ENCODE data around the gene TRIM62. TPM values are rescaled to one million over a fixed set of nuclear protein-coding genes. Genes with fewer than 3 reads are reported as not detected.

TRIM62 gene
- total RNA-seq, 2 donors from 2014 or later, result 5.3 to 5.4 TPM

DNA sequence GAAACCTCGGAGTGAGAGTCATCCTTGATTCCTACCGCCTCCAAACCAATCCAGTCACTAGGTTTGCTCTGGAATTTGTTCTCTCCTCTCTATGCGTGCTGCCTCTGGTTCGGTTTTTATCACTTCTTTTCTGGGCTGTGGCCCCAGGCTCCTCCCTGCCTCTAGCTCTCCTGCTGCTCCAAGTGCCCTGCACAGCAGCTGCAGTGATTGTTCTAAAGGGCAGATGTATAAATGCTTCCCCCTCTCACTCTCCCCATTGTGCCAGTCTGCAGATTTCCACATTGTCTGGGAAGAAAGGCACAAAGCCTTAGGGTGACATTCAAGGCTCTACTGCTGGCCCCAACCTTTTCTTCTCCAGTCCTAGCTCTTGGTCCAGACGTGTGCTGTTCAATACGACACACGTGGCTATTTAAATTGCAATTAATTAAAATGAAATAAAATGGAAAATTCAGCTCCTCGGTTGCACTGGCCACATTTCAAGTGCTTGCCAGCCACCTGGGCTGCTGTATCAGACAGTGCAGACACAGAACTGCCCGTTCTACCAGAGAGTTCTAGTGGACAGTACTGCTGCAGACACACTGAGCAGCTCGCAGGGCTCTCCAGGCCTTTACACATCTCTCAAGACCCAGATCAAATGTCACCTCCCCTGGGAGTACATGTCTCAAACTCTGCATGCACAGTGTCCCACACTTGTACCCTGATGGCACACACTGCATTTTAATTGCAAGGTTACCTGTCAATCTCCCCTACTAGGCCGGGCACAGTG is 12.4 kb downstream of the TRIM62 start:
- peak overlapping the region in 1 of 2 donors; percentile 57 for H3K27ac Mint-ChIP-seq
- no peaks in the 10 kb centered on the region for H3K9me3 Mint-ChIP-seq
- DNase-seq (ENCODE audit: low spot score in 2 of 2), result no peak
- ATAC-seq, result no peak
- no peaks in the 10 kb centered on the region for H3K36me3 Mint-ChIP-seq

DNA sequence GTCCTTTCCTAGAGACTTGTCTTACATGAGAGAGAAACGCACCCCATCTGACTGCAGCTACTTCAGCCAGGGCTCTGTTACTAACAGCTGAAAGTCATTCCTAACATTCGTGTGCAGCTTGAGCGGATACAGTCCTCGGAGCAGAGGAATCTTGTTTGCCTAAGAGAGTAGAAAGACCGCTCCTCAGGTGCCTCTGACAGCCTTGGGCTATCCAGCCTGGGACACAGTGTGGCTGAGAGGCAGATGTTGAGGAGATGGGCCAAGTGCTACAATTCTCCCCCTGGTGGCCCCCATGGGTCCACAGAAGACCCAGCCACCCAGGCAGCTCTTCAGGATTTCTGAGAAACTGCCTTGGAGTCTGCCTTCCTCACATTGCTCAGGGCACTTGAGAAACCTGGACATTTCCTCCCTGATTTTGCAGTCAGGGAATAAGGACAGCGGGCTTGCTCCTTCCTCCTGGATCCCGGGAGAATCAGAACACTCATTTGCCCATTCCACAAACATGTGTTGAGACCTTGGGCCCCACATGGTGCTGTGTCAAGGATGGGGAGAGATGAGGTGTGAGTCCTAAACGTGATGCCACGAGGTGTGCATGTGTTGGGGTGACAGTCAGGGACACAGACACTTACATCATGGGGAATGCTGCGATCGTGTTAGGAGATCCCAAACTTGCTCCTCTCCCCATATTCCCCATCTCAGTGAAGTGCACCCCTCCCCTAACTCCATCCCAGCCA is 13.1 kb downstream of the TRIM62 start:
- peak overlapping the region in 1 of 2 donors; percentile 19 for H3K27ac Mint-ChIP-seq
- ATAC-seq, result no peak
- H3K9me3 Mint-ChIP-seq, result no peaks in the 10 kb centered on the region
- H3K36me3 Mint-ChIP-seq, result no peaks in the 10 kb centered on the region
- DNase-seq (ENCODE audit: low spot score in 2 of 2), result no peak

DNA sequence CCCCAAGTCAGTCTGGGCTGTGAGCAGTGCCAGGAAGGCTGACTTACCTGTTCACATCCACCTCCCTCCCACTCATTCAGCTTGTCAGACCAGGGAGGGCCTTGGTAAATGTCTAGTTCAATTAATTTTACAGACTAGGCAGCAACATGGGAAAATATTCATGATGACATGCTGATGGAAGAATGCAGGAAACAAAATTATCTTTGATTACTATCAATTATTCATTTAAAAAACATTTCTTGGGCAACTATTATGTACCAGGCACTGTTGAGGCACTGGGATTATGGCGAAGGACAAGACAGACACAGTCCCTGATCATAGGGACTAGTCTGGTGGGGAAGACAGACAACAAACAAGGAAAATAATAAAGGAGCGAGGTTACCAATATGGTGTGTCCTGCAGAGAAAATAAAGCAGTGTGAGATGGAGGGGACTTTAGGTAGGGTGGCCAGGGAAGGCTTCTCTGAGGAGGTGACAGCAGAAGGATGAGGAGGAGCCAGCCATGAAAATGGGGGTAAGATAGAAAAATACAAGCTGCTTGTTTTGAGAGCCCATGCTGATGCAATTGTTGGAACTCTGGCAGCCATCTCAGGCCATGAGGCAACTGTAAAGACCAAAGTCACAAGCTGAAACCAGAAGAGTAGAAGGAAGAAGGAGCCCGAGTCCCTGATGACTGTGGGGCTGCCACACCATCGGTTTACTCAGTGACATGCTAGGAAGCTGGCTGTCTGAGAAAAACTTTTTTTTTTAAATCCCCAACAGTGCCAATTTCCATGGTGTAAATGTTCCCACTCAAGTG is 14.0 kb downstream of the TRIM62 start:
- no peaks in the 10 kb centered on the region for H3K36me3 Mint-ChIP-seq
- H3K27ac Mint-ChIP-seq, result peak overlapping the region in 1 of 2 donors; percentile 12
- H3K9me3 Mint-ChIP-seq, result no peaks in the 10 kb centered on the region
- no peak for DNase-seq (ENCODE audit: low spot score in 2 of 2)
- no peak for ATAC-seq

DNA sequence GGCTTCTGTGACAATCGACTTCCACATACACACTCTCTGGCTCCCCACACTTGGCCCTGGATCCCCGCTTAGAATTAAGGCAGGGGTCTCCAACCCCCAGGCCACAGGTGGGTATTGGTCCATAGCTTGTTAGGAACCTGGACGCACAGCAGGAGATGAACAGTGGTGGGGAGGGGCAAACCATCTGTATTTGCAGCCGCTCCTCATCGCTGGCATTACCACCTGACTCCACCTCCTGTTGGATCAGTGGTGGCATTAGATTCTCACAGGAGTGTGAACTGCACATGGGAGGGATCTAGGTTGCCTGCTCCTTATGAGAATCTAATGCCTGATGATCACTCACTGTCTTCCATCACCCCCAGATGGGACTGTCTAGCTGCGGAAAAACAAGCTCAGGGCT is 16.0 kb downstream of the TRIM62 start:
- peak overlapping the region in 1 of 2 donors; percentile 48 for H3K27ac Mint-ChIP-seq
- no peaks in the 10 kb centered on the region for H3K36me3 Mint-ChIP-seq
- no peak for ATAC-seq
- DNase-seq (ENCODE audit: low spot score in 2 of 2), result no peak
- H3K9me3 Mint-ChIP-seq, result no peaks in the 10 kb centered on the region

DNA sequence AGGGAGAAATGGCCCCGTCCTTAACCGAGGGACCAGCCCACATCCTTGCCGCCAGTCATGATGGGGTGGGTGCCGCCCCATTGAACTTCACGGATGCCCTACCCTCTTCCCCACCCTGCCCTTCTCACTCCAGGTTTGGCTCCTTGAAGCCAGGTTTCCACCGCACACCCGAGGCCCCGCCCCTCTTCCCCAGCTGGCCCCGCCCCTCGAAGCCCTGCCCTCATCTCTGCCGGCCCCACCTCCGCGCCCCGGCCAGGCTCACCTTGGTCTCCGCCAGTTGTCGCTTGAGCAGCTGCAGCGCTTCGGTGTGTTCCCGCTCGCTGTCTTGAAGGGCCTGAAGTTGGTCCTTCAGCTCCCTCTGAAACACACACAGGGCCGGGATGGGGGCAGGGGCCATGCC is 16.6 kb downstream of the TRIM62 start:
- ATAC-seq (no peak), DNase-seq (ENCODE audit: low spot score in 2 of 2) (no peak)
- H3K9me3 Mint-ChIP-seq, result no peaks in the 10 kb centered on the region
- peak overlapping the region in 1 of 2 donors; percentile 10 for H3K27ac Mint-ChIP-seq
- H3K36me3 Mint-ChIP-seq, result no peaks in the 10 kb centered on the region

DNA sequence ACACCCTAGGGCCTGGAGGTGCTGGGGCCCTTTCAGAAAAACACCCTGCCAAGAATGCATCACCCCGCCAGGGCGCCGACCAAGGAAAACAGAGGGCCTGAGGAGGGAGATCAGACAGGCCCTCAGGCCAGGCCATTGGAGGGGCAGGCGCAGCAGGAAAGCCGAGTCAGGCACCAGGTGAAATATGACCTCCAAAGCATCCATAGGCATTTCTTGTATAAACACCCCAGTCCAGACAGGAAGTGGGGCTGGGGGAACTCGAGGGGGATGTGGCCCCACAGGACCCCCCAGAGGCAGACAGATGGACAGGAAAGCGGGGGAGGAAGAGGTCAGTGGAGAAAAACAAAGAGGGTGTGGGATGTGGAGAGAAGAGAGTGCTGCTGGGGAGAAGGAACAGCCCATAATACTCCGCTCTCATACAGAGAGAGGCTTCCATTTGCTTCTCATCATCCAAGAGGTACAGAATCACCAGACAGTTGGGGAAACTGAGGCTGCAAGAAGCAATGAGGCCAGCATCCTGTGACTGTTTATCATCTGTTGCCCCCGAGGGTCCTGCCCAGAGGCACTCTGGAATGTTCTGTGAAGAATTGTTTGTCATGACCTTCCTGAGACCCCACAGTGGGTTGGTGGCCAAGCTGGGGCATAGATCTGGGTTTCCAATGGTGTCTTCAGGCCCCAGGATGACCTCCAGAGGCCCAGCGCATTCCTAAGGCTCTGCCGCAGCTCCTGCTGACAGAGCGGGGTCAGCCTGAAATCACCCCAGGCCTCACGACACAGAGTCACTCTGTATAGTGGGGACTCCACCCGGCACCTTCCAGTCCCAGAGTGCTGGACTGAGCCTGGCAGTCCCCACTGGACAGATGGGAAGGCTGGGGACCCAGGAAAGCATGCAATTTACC is 18.0 kb downstream of the TRIM62 start:
- no peaks in the 10 kb centered on the region for H3K9me3 Mint-ChIP-seq
- H3K36me3 Mint-ChIP-seq, result no peaks in the 10 kb centered on the region
- ATAC-seq, result no peak
- peak overlapping the region in 1 of 2 donors; percentile 1 for H3K27ac Mint-ChIP-seq
- no peak for DNase-seq (ENCODE audit: low spot score in 2 of 2)

DNA sequence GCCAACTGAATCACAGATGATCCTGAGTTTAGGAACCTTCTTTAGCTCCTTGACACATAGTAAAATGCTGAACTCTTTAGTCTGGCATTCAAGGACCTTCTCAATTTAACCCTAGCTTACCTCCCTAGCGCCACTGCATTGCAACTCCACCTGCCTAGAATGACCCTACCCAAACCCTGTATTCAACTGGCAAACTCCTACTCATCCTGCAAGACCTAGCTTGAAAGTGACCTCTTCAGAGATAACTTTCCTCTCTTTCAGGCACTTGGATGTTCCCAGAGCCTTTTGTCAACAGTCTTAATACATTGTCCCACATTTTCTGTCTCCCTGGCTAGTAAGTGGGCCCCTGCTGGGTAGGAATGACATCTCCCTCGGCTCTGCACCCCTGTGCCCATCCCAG is 19.7 kb downstream of the TRIM62 start:
- no peaks in the 10 kb centered on the region for H3K36me3 Mint-ChIP-seq

DNA sequence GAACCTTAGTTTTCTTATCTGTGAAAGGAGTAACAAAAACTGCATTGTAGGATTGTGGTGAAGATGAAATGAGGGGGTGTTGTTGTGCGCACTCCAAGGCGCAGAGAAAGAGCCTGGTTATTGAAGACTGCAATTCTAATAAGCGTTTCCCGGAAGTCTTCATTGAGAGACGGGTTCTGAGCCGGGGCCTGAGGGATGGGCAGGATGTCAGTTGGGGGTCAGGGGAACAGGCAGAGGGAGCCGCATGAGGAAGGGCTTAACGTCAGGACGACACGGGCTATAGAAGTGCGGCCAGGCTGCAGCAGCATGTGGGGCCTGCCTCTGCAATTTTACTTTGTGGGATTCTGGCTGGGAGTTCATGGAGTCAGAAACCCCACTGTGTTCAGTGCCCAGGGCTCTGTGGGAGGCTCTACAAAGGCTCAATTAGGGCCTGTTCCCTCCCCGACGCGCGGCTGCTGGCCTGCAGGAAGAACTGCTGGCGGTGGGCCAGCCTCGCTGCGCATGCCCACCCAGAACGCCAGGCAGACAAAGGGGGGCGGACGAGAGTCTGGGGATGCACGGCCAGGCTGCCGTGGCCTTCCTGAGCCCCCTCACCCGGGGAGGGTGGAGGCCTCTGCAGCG is 20.7 kb downstream of the TRIM62 start:
- Mint-ChIP-seq H3K9me3 (no peaks in the 10 kb centered on the region), H3K36me3 (no peaks in the 10 kb centered on the region), H3K27ac (no peak overlapping the region)
- no peak for ATAC-seq
- DNase-seq (ENCODE audit: low spot score in 2 of 2), result no peak

More for the DNA sequence above, 19.7 kb downstream of the TRIM62 start:
- Mint-ChIP-seq H3K27ac (peak overlapping the region in 1 of 2 donors; percentile 39), H3K9me3 (no peaks in the 10 kb centered on the region)
- no peak for DNase-seq (ENCODE audit: low spot score in 2 of 2)
- no peak for ATAC-seq

DNA sequence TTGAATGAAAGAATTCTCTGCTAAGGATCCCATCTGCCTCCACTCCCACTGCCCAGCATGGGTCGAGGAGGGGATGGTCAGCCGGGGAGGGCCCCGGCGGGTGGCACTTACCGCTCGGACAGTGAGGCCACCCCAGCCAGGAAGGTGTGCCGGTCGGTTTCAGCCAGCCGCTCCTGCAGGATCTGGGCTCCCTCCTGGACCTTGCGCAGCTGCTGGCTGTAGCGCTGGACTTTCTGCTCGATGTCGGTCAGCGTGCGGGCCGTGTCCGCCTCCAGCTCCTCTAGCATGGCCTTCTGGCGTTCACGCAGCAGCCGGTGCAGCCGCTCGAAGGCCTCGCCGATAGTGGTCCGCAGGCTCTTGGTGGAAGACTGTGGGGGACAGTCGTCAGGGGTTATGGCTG is 22.3 kb downstream of the TRIM62 start:
- DNase-seq (ENCODE audit: low spot score in 2 of 2), result no peak
- H3K9me3 Mint-ChIP-seq, result no peaks in the 10 kb centered on the region
- no peak overlapping the region for H3K27ac Mint-ChIP-seq
- ATAC-seq, result no peak
- H3K36me3 Mint-ChIP-seq, result no peaks in the 10 kb centered on the region

DNA sequence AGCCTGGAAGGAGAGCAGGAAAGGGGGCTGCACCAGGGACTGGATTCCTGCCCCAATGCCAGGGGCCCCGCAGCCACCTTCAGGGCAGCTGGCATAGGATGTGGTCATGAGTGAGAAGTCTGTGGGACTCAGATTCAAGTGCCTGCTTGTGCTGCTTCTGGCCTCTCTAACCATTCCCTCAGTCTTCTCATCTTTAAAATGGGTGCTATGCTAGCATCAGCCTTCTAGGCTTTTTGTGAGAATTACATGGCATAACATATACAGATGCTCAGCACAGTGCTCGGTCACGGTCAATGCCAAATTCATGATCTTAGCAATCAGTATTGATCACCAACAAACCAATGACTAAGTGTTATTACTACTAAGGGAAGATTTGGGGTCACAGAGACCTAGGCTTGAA is 23.5 kb downstream of the TRIM62 start:
- no peak for DNase-seq (ENCODE audit: low spot score in 2 of 2)
- no peaks in the 10 kb centered on the region for H3K9me3 Mint-ChIP-seq
- no peak for ATAC-seq
- no peak overlapping the region for H3K27ac Mint-ChIP-seq
- no peaks in the 10 kb centered on the region for H3K36me3 Mint-ChIP-seq

DNA sequence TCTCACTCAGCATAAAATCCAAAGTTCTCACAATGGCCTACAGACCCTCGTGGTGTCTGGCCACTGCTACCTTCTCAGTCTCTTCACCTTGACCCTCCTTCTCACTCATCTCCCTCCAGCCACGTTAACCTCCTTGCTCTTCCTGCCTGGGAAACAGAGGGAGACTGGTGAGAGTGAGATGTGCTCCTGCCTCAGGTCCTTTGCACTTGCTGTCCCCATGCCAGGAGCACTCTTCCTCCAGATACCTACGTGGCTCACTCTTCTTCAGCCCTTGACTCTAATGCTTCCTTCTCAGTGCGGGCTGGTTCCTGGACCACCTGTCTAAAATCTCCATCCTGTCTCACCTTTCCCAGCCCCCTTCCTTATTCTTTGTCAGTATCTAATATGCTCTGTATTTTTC is 24.7 kb downstream of the TRIM62 start:
- DNase-seq (ENCODE audit: low spot score in 2 of 2) (no peak), ATAC-seq (no peak)
- Mint-ChIP-seq H3K36me3 (no peaks in the 10 kb centered on the region), H3K27ac (no peak overlapping the region), H3K9me3 (no peaks in the 10 kb centered on the region)

DNA sequence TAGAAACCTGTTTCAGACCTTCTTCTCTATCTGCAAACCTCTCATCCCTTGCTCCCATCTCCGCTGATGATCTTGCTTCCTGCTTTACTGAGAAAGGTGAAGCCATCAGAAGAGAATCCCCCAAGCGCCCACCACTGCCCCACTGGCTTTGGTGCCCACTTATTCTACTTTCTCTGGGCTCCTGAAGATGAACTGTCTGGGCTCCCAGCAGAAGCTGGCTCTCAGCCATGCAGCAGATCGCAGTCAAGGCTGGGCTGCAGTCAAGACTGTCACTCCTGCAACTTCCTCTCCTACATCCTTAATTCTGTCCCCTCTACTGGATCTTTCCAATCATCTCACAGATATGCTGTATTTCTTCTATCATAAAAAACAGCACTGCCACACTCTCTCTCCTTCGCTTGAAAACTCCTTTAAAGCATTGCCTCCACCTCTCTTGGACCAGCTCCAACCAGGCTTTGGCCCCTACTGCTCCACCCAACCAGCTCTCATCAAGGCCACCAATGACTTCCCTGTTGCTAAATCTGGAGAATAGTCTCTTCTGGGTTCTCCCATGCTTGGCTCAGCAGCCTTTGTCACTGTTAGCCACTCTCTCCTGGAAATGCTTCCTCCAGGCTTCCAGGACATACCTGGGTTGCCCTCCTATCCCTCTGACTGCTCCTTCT is 25.8 kb downstream of the TRIM62 start:
- Mint-ChIP-seq H3K27ac (peak overlapping the region; percentile 31 to 80), H3K36me3 (no peaks in the 10 kb centered on the region), H3K9me3 (no peaks in the 10 kb centered on the region)
- ATAC-seq (no peak), DNase-seq (ENCODE audit: low spot score in 2 of 2) (no peak)

DNA sequence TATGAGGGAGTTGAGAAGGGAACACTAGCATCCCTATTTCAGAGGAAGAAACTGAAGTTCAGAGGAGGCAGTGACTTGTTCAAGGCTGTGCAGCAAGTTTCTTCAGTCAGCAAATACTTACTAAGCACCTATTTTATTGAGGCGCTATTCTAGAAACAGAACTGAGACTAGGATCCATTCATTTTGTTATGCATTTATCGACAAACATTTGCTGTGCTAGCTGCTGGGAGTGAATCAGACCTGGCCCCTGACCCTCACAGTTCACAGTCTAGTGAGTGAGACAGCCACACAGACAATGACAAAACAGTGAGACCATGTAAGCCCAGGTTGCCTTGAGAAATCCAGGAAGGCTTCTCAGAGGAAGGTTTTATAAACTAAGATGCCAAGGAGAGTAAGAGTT is 28.2 kb downstream of the TRIM62 start:
- ATAC-seq, result no peak

DNA sequence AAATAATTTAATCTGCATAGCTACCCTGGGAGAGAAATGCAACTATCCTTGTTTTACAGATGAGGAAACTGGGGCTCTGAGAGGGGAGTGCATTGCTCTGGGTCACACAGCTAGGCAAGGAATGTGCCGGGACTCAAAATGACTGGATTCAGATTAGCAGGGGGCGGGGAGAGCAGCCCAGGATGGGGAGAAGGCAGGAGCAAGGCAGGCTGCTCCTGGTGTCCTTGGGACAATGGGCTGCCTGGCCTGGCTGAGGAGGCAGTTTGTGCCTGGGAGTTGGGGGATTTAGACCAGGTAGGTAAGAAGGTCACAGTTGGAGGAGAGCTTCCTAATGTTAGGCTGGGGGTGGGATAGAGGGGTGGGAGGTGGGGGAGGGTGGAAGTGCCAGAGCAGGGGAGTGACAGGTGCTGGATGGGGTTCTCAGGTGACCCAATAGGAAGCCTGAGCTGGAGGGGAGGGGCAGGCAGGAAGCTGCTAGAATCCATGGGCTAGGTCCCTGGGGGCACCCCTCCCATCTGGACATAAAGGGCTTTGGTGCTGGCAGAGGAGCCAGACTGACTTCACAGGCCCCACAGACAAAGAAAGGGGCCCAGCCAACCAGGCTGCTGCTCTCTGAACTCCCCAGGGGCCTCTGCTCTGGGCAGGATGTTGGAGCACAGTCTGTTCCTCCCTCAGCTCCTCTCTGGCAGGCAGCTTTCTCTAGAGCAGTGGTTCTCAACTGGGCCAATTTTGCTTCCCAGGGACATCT is 29.0 kb downstream of the TRIM62 start:
- DNase-seq (ENCODE audit: low spot score in 2 of 2), result no peak
- no peaks in the 10 kb centered on the region for H3K9me3 Mint-ChIP-seq
- no peaks in the 10 kb centered on the region for H3K36me3 Mint-ChIP-seq
- ATAC-seq, result no peak
- peak overlapping the region in 1 of 2 donors; percentile 57 for H3K27ac Mint-ChIP-seq

More for the DNA sequence above, 28.2 kb downstream of the TRIM62 start:
- no peaks in the 10 kb centered on the region for H3K9me3 Mint-ChIP-seq
- DNase-seq (ENCODE audit: low spot score in 2 of 2), result no peak
- no peaks in the 10 kb centered on the region for H3K36me3 Mint-ChIP-seq
- no peak overlapping the region for H3K27ac Mint-ChIP-seq

DNA sequence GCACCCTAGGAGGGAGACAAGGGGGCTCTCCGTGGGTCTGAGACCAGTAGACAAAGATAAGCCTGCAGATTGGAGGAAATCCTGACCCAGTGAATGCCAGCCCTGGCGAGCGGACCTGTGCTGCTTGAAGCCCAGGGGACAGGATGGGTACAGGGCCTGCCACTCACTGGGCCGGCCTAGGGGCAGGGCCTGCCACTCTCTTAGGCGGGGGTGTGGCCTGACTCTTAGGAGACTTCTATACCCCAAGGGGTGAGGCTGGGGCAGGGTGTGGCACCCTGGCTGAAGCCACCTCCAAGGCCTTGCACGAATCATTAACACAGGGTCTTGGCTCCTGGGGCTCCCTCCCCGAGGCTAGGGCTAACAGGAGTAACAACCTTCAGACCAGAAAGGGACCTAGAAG is 30.7 kb downstream of the TRIM62 start:
- Mint-ChIP-seq H3K36me3 (no peaks in the 10 kb centered on the region), H3K9me3 (no peaks in the 10 kb centered on the region), H3K27ac (peak overlapping the region; percentile 62 to 84)
- ATAC-seq (no peak), DNase-seq (ENCODE audit: low spot score in 2 of 2) (no peak)

Data from activated naive CD4-positive, alpha-beta T cell treated with anti-CD3 and anti-CD28 coated beads, Interleukin-2, amount 50 U/mL, for 72 hours (primary cell).